ENCODE measurements around the gene EXOC3L1. TPM values are rescaled to one million over a fixed set of nuclear protein-coding genes. Genes with fewer than 3 reads are reported as not detected.

EXOC3L1 gene
- total and polyA plus RNA-seq, 2 of the 13 experiments (the other 11 are each of a cell fraction or from before 2014, with no cell fraction given), result 0.12 TPM; not detected in 1

GRCh38 chr16:67170168-67170948, 19.6 kb downstream of the EXOC3L1 start, which contains the start of gene NOL3 (continued):
- TF ChIP-seq ZNF720 (CRISPR knock-in tag; IDR thresholded peaks at IDR 0.05) (no peak), ZNF367 (CRISPR knock-in tag; IDR thresholded peaks at IDR 0.05; ENCODE audit: borderline replicate concordance) (no peak), KAT2B (IDR thresholded peaks at IDR 0.05; ENCODE audit: borderline replicate concordance, low read depth, low read length) (no peak), STAT6 (CRISPR knock-in tag; IDR thresholded peaks at IDR 0.05; ENCODE audit: borderline replicate concordance) (no peak), ZNF292 (CRISPR knock-in tag; IDR thresholded peaks at IDR 0.05; ENCODE audit: borderline replicate concordance, low read depth) (peak; percentile 37; the same call in 1 of the 2 replicates), DMTF1 (CRISPR knock-in tag; IDR thresholded peaks at IDR 0.05) (no peak), ZNF281 (CRISPR knock-in tag; IDR thresholded peaks at IDR 0.05; ENCODE audit: borderline replicate concordance) (peak; percentile 81; the same call in 1 of the 2 replicates), EP300 (IDR thresholded peaks at IDR 0.05; ENCODE audit: low read depth in 2 of 2, low read length in 2 of 2) (peak in 1 of 2 experiments; percentile 30; a peak in 1 of 4 replicates), EP300 (CRISPR knock-in tag; IDR thresholded peaks at IDR 0.05; ENCODE audit: borderline replicate concordance) (peak; percentile 15; the same call in 1 of the 2 replicates), PRDM15 (CRISPR knock-in tag; IDR thresholded peaks at IDR 0.05) (no peak), TEAD3 (CRISPR knock-in tag; optimal IDR thresholded peaks at IDR 0.05; ENCODE audit: borderline replicate concordance) (no peak), KLF12 (CRISPR knock-in tag; IDR thresholded peaks at IDR 0.05; ENCODE audit: borderline replicate concordance) (no peak), ZNF589 (CRISPR knock-in tag; conservative IDR thresholded peaks at IDR 0.05) (no peak), NBN (conservative IDR thresholded peaks at IDR 0.05) (no peak)

Data from HepG2 (cell line).